ENCODE measurements around the gene CA10. TPM values are rescaled to one million over a fixed set of nuclear protein-coding genes. Genes with fewer than 3 reads are reported as not detected.

The CA10 gene
- total RNA-seq, 1 experiment from 2014 or later, result 0.46 TPM

- DNase-seq, result no peak
- TF ChIP-seq CTCF (conservative IDR thresholded peaks at IDR 0.05), result no peak
- Histone ChIP-seq H3K23ac (ENCODE audit: insufficient read length, low read depth, low read length) (no peak overlapping the region), H3K79me2 (ENCODE audit: insufficient read depth, low read length) (no peaks in the 10 kb centered on the region), H3K4ac (ENCODE audit: low read depth, low read length) (no peak overlapping the region), H3K9ac (ENCODE audit: extremely low read depth, insufficient read length, low read length) (no peak overlapping the region), H3T11ph (ENCODE audit: low read length) (no peak overlapping the region), H3K27me3 (ENCODE audit: insufficient read depth, low read length) (no peaks in the 10 kb centered on the region), H4K8ac (replicated peaks; ENCODE audit: insufficient read length, low read depth, low read length) (no peak overlapping the region), H3K27ac (ENCODE audit: insufficient read length, low read depth, low read length) (no peak overlapping the region), H3K9me3 (ENCODE audit: control insufficient read depth, low read depth, low read length) (no peaks in the 10 kb centered on the region), H2BK5ac (ENCODE audit: insufficient read length, low read length) (no peak overlapping the region), H3K14ac (ENCODE audit: insufficient read depth, low read length) (no peak overlapping the region), H2AFZ (ENCODE audit: low read length) (no peak overlapping the region), H2BK20ac (ENCODE audit: low read depth, low read length, poor library complexity, severe bottlenecking) (no peak overlapping the region), H3K56ac (ENCODE audit: insufficient read length, low read depth, low read length) (no peak overlapping the region), H4K91ac (ENCODE audit: insufficient read length, low read depth, low read length) (no peak overlapping the region), H3K79me1 (ENCODE audit: insufficient read depth, low read depth, low read length, poor library complexity, severe bottlenecking) (no peaks in the 10 kb centered on the region), H4K5ac (ENCODE audit: insufficient read length, low read depth, low read length) (no peak overlapping the region), H2BK12ac (ENCODE audit: insufficient read length, low read depth, low read length) (no peak overlapping the region), H2AK5ac (ENCODE audit: insufficient read length, low read length) (no peak overlapping the region), H3K18ac (ENCODE audit: insufficient read length, low read depth, low read length) (no peak overlapping the region), H3K23me2 (ENCODE audit: insufficient read length, low read depth, low read length, poor library complexity, severe bottlenecking) (no peaks in the 10 kb centered on the region), H2BK15ac (ENCODE audit: low read depth, low read length) (no peak overlapping the region), H2BK120ac (ENCODE audit: low read depth, low read length, poor library complexity, severe bottlenecking) (no peak overlapping the region), H3K4me2 (ENCODE audit: insufficient read depth, insufficient read length, low read length) (no peak overlapping the region), H3K4me1 (ENCODE audit: insufficient read depth, low read length) (no peaks in the 10 kb centered on the region), H4K20me1 (ENCODE audit: control insufficient read depth, insufficient read depth, insufficient read length) (no peaks in the 10 kb centered on the region)
- Mint-ChIP-seq H3K27ac (no peak overlapping the region), H3K36me3 (ENCODE audit: insufficient read depth in 1 of 3, low read depth in 3 of 3) (peaks cover 0 to 11% (median 5%) of the 10 kb centered on the region in 3 experiments; a peak in 4 of 7 replicates), H3K4me1 (peaks cover 2% of the 10 kb centered on the region in 2 experiments; a peak in 2 of 4 replicates), H3K4me3 (no peak overlapping the region), H3K27me3 (ENCODE audit: low read depth) (no peaks in the 10 kb centered on the region; the same call in 1 of the 2 replicates), H3K9me3 (peaks cover 3 to 8% of the 10 kb centered on the region in 2 experiments; a peak in 2 of 5 replicates)
- WGBS (ENCODE audit: extremely low coverage, insufficient read length, low lambda C conversion rate), result no CpG with 5 or more reads among the region's 7 CpGs
Observed at GRCh38 chr17:52124993-52125392, 33.5 kb downstream of the CA10 start.

All from H9 (cell line).